GM23338 (cell line): Measurements from ENCODE around the gene GPR63. TPM values are rescaled to one million over a fixed set of nuclear protein-coding genes. Genes with fewer than 3 reads are reported as not detected.
A peak's percentile ranks its signal among the peaks of the same experiment; 100 is the strongest.

Source experiments
- ATAC-seq: fragments of 200-7000 bp; cut with Tn5 transposase; 3 replicates; pipeline ENCODE4 v1.9.1; 2020
- DNase-seq: peaks from one replicate; pipeline ENCODE4 v3.0.0-alpha.2; 2015; ENCODE audit warnings: low spot score
- H2AFZ ChIP-seq: fragments of 200-600 bp; sonication (generic); 2 replicates; pipeline ENCODE4 v1.8.0; 2016; ENCODE audit warnings: antibody characterized with exemption, mild to moderate bottlenecking, moderate library complexity
- H3F3A ChIP-seq: fragments of 200-600 bp; sonication (generic); replicated peaks from 2 replicates; pipeline ENCODE4 v1.8.0; 2017; ENCODE audit warnings: antibody characterized with exemption, mixed run types, low read depth
- H3K27ac ChIP-seq: fragments of 200-600 bp; sonication (generic); 2 replicates; pipeline ENCODE4 v1.6.1; 2016; ENCODE audit warnings: low read depth
- H3K27me3 ChIP-seq: fragments of 200-600 bp; sonication (generic); 2 replicates; pipeline ENCODE4 v1.8.0; 2016; ENCODE audit warnings: mild to moderate bottlenecking, mixed run types, moderate library complexity; ENCODE audit not compliant: insufficient read depth
- H3K36me3 ChIP-seq: fragments of 200-600 bp; sonication (generic); 2 replicates; pipeline ENCODE4 v1.8.0; 2016; ENCODE audit warnings: mild to moderate bottlenecking; ENCODE audit not compliant: insufficient read depth
- H3K4me1 ChIP-seq: fragments of 200-600 bp; sonication (generic); 2 replicates; pipeline ENCODE4 v1.8.0; 2016; ENCODE audit warnings: mild to moderate bottlenecking, moderate library complexity; ENCODE audit not compliant: insufficient read depth
- H3K4me2 ChIP-seq: fragments of 200-600 bp; sonication (generic); 2 replicates; pipeline ENCODE4 v1.7.1; 2017; ENCODE audit warnings: mixed run types
- H3K4me3 ChIP-seq: fragments of 200-600 bp; sonication (generic); 2 replicates; pipeline ENCODE4 v1.6.1; 2016; ENCODE audit warnings: mixed run types
- H3K79me2 ChIP-seq: fragments of 200-600 bp; sonication (generic); replicated peaks from 2 replicates; pipeline ENCODE4 v1.8.0; 2017; ENCODE audit warnings: mild to moderate bottlenecking; ENCODE audit not compliant: insufficient read depth
- H3K9me2 ChIP-seq: fragments of 200-600 bp; sonication (generic); 2 replicates; pipeline ENCODE4 v1.8.0; 2017; ENCODE audit not compliant: insufficient read depth
- H4K20me1 ChIP-seq: fragments of 200-600 bp; sonication (generic); replicated peaks from 2 replicates; pipeline ENCODE4 v1.8.0; 2017; ENCODE audit warnings: mild to moderate bottlenecking; ENCODE audit not compliant: insufficient read depth
- H3K27ac Mint-ChIP-seq: 2 replicates; pipeline ENCODE4 v1.8.0; 2020; ENCODE audit warnings: inconsistent platforms, mild to moderate bottlenecking, moderate library complexity, mixed read lengths
- H3K27me3 Mint-ChIP-seq: 3 replicates; pipeline ENCODE4 v1.8.0; 2022; ENCODE audit warnings: low read depth, mild to moderate bottlenecking, moderate library complexity, mixed read lengths, inconsistent platforms; ENCODE audit not compliant: insufficient read depth, poor library complexity
- H3K36me3 Mint-ChIP-seq: 3 replicates; pipeline ENCODE4 v1.8.0; 2021; ENCODE audit warnings: low read depth, mild to moderate bottlenecking, inconsistent platforms, moderate library complexity, mixed read lengths
- H3K4me1 Mint-ChIP-seq: 3 replicates; pipeline ENCODE4 v1.8.0; 2020; ENCODE audit warnings: mild to moderate bottlenecking, inconsistent platforms, mixed read lengths
- H3K4me3 Mint-ChIP-seq: 3 replicates; pipeline ENCODE4 v1.8.0; 2021; ENCODE audit warnings: moderate library complexity, mild to moderate bottlenecking, inconsistent platforms, mixed read lengths
- H3K9me3 Mint-ChIP-seq: 3 replicates; pipeline ENCODE4 v1.8.0; 2020; ENCODE audit warnings: moderate library complexity, mild to moderate bottlenecking, inconsistent platforms, mixed read lengths
- CREB1 ChIP-seq: fragments of 250-450 bp; sonication (Bioruptor Pico); IDR thresholded peaks from 2 replicates; pipeline ENCODE4 v1.5.0; 2020; ENCODE audit warnings: low read depth, mild to moderate bottlenecking, moderate library complexity
- CTCF ChIP-seq, 2 experiments: fragments of 200-600 bp in 1 of 2; sonication (generic) in 1 of 2; conservative IDR thresholded peaks; 2 replicates each; pipeline versions ENCODE4 v1.5.1 to v1.6.1; 2016 to 2017; ENCODE audit warnings: antibody characterized with exemption in 2 of 2, low read depth in 2 of 2, mild to moderate bottlenecking in 2 of 2, moderate library complexity in 1 of 2
- ETS1 ChIP-seq: IDR thresholded peaks from 2 replicates; pipeline ENCODE4 v1.6.1; 2016; ENCODE audit warnings: antibody characterized with exemption
- EZH2 ChIP-seq: fragments of 200-600 bp; sonication (generic); IDR thresholded peaks from one replicate; pipeline ENCODE4 v1.8.0; 2017; ENCODE audit warnings: antibody characterized with exemption, mild to moderate bottlenecking, low read depth; ENCODE audit not compliant: unreplicated experiment
- NANOG ChIP-seq: IDR thresholded peaks from 2 replicates; pipeline ENCODE4 v1.6.1; 2016; ENCODE audit warnings: antibody characterized with exemption, borderline replicate concordance
- REST ChIP-seq: IDR thresholded peaks from one replicate; pipeline ENCODE4 v1.6.1; 2018; ENCODE audit warnings: antibody characterized with exemption; ENCODE audit not compliant: unreplicated experiment
- STAT1 ChIP-seq: IDR thresholded peaks from one replicate; pipeline ENCODE4 v1.6.1; 2016; ENCODE audit warnings: antibody characterized with exemption; ENCODE audit not compliant: unreplicated experiment
- ZNF114 ChIP-seq: fragments of 250-450 bp; sonication (Bioruptor Pico); IDR thresholded peaks from 2 replicates; pipeline ENCODE4 v1.5.0; 2020; ENCODE audit warnings: mild to moderate bottlenecking, moderate library complexity
- ZNF331 ChIP-seq: fragments of 250-450 bp; sonication (Bioruptor Pico); IDR thresholded peaks from 2 replicates; pipeline ENCODE4 v1.5.0; 2020; ENCODE audit warnings: low read depth, mild to moderate bottlenecking, moderate library complexity
- polyA plus RNA-seq: library from polyadenylated mRNA; unstranded; fragments of >200 nt; fragmentation: Nextera tagmentation; extraction: Ambion mirVana; gene quantifications from 2 replicates; pipeline ENCODE4 v1.2.1, GENCODE V29; 2016
- total RNA-seq: library from RNA; depleted of rRNA; stranded (reverse); fragments of >200 nt; shearing (Covaris generic); gene quantifications from 2 replicates; pipeline ENCODE4 v1.2.3, GENCODE V29; 2014

The GPR63 gene
- total and polyA plus RNA-seq, 2 experiments from 2014 or later, result 5.4 to 19.3 TPM

GRCh38 chr6:96760153-96760687, 77.1 kb downstream of the GPR63 start:
- Histone ChIP-seq H3K4me2 (no peak overlapping the region), H4K20me1 (no peaks in the 10 kb centered on the region), H3K4me3 (no peak overlapping the region), H3K27me3 (no peaks in the 10 kb centered on the region), H3K27ac (no peak overlapping the region), H2AFZ (0 out of 2 replicates have a peak overlapping the region, but pooled peaks have one; percentile 40), H3K79me2 (no peaks in the 10 kb centered on the region), H3K9me2 (no peaks in the 10 kb centered on the region), H3F3A (no peaks in the 10 kb centered on the region), H3K36me3 (no peaks in the 10 kb centered on the region), H3K4me1 (no peaks in the 10 kb centered on the region)
- TF ChIP-seq CTCF (conservative IDR thresholded peaks at IDR 0.05; ENCODE audit: low read depth in 2 of 2) (peak in 1 of 2 experiments; percentile 58; a peak in 2 of 4 replicates), NANOG (no peak)
- H3K27me3 Mint-ChIP-seq, result no peaks in the 10 kb centered on the region
- H3K9me3 Mint-ChIP-seq, result no peaks in the 10 kb centered on the region
- H3K27ac Mint-ChIP-seq, result no peak overlapping the region
- no peaks in the 10 kb centered on the region for H3K36me3 Mint-ChIP-seq
- no peak overlapping the region for H3K4me3 Mint-ChIP-seq
- ATAC-seq (peak; percentile 35; the same call in 2 of the 3 replicates), DNase-seq (peak; percentile 15)
- H3K4me1 Mint-ChIP-seq, result no peaks in the 10 kb centered on the region; the same call in 2 of the 3 replicates

- Histone ChIP-seq H3K27ac (no peak overlapping the region), H3F3A (no peaks in the 10 kb centered on the region), H3K4me1 (no peaks in the 10 kb centered on the region), H3K4me3 (no peak overlapping the region), H3K4me2 (no peak overlapping the region), H3K79me2 (no peaks in the 10 kb centered on the region), H2AFZ (no peak overlapping the region), H3K9me2 (0 out of 2 replicates have a peak, but pooled peaks cover 4% of the 10 kb centered on the region), H3K36me3 (no peaks in the 10 kb centered on the region), H3K27me3 (no peaks in the 10 kb centered on the region), H4K20me1 (no peaks in the 10 kb centered on the region)
- Mint-ChIP-seq H3K27me3 (peaks cover 2% of the 10 kb centered on the region), H3K4me3 (no peak overlapping the region), H3K4me1 (no peaks in the 10 kb centered on the region), H3K36me3 (no peaks in the 10 kb centered on the region), H3K9me3 (no peaks in the 10 kb centered on the region), H3K27ac (no peak overlapping the region)
- no peak for DNase-seq
- ATAC-seq, result no peak
- TF ChIP-seq ZNF114 (CRISPR knock-in tag) (no peak), ETS1 (no peak), REST (no peak), ZNF331 (CRISPR knock-in tag) (no peak), CREB1 (CRISPR knock-in tag) (no peak), EZH2 (no peak), STAT1 (no peak)
Observed at GRCh38 chr6:96755096-96755495, 82.2 kb downstream of the GPR63 start.
